NCI-H2196 treated with DMSO at 0.1 percent for 48 hours (cell line): ENCODE measurements around the gene PLEKHB2.
"Not testable (repeated sequence)": the region's sequence is repeated elsewhere in the genome, so short reads cannot be mapped to it uniquely, and the experiment has no call there.

Experiments
- DNase-seq: peaks from one replicate; lab custom pipeline; 2025; ENCODE audit not compliant: unreplicated experiment; lab: John Stamatoyannopoulos, UW

The PLEKHB2 gene

GRCh38 chr2:131105156-131105949, at the start of gene PLEKHB2:
TSS of gene PLEKHB2 (plus strand) at chr2:131105336. CDS start at chr2:131120942, 15,606 bp downstream.
- peak; percentile 83 for DNase-seq

- no peak for DNase-seq
Measured at GRCh38 chr2:131056204-131056931, 48.8 kb upstream of the PLEKHB2 start.

- DNase-seq = no peak
Measured at GRCh38 chr2:131056932-131057287, 48.2 kb upstream of the PLEKHB2 start.

- no peak for DNase-seq
Measured at GRCh38 chr2:131058214-131058843, 46.8 kb upstream of the PLEKHB2 start.

- no peak for DNase-seq
Measured at GRCh38 chr2:131058920-131059319, 46.2 kb upstream of the PLEKHB2 start.

- DNase-seq = no peak
Measured at GRCh38 chr2:131063501-131064283, 41.4 kb upstream of the PLEKHB2 start.

GRCh38 chr2:131064589-131065512, 40.3 kb upstream of the PLEKHB2 start:
- no peak for DNase-seq

GRCh38 chr2:131067465-131068125, 37.5 kb upstream of the PLEKHB2 start:
- no peak for DNase-seq

- not testable (repeated sequence) for DNase-seq
Measured at GRCh38 chr2:131068172-131068571, 37.0 kb upstream of the PLEKHB2 start.

GRCh38 chr2:131075578-131075977, 29.6 kb upstream of the PLEKHB2 start:
- DNase-seq = not testable (repeated sequence)

GRCh38 chr2:131076707-131077106, 28.4 kb upstream of the PLEKHB2 start:
- no peak for DNase-seq

- DNase-seq = no peak
Measured at GRCh38 chr2:131077182-131077846, 27.8 kb upstream of the PLEKHB2 start.

- DNase-seq = no peak
Measured at GRCh38 chr2:131077966-131078365, 27.2 kb upstream of the PLEKHB2 start.

- DNase-seq = not testable (repeated sequence)
Measured at GRCh38 chr2:131079931-131080330, 25.2 kb upstream of the PLEKHB2 start.

GRCh38 chr2:131081190-131081589, 23.9 kb upstream of the PLEKHB2 start:
- DNase-seq = no peak

- DNase-seq = no peak
Measured at GRCh38 chr2:131085646-131086045, 19.5 kb upstream of the PLEKHB2 start.

- no peak for DNase-seq
Measured at GRCh38 chr2:131092458-131093005, 12.6 kb upstream of the PLEKHB2 start.

- peak; percentile 82 for DNase-seq
Measured at GRCh38 chr2:131093006-131093695, 12.0 kb upstream of the PLEKHB2 start, which contains the start of gene FAM168B. TSS of gene FAM168B (minus strand) at chr2:131093460. CDS start at chr2:131082646, 10,814 bp downstream.
